OCI-LY1 (cell line): ENCODE data around the gene INS.

ENCODE experiments used
- H2AFZ ChIP-seq: fragments of 200-600 bp; sonication (generic), shearing (Covaris generic); 2 replicates; pipeline ENCODE4 v1.6.0; 2014; ENCODE audit warnings: antibody characterized with exemption, mild to moderate bottlenecking, low read length
- H3F3A ChIP-seq: fragments of 200-600 bp; sonication (generic), shearing (Covaris generic); 2 replicates; pipeline ENCODE4 v1.6.0; 2014; ENCODE audit warnings: mild to moderate bottlenecking, antibody characterized with exemption, low read length, moderate library complexity; ENCODE audit not compliant: insufficient read depth
- H3K27ac ChIP-seq: fragments of 200-600 bp; sonication (generic); 2 replicates; pipeline ENCODE4 v1.5.1; 2014; ENCODE audit warnings: low read length, mixed run types, mild to moderate bottlenecking, low read depth; ENCODE audit not compliant: poor library complexity, severe bottlenecking
- H3K27me3 ChIP-seq: fragments of 200-600 bp; sonication (generic); 2 replicates; pipeline ENCODE4 v1.6.0; 2014; ENCODE audit warnings: antibody characterized with exemption, mild to moderate bottlenecking, low read length, moderate library complexity; ENCODE audit not compliant: insufficient read depth
- H3K36me3 ChIP-seq: fragments of 200-600 bp; sonication (generic); 2 replicates; pipeline ENCODE4 v1.6.1; 2014; ENCODE audit warnings: mild to moderate bottlenecking, antibody characterized with exemption, low read length, moderate library complexity, mixed read lengths; ENCODE audit not compliant: insufficient read depth
- H3K4me1 ChIP-seq: fragments of 200-600 bp; sonication (generic); 2 replicates; pipeline ENCODE4 v1.5.1; 2014; ENCODE audit warnings: mild to moderate bottlenecking, low read length, moderate library complexity; ENCODE audit not compliant: insufficient read depth, severe bottlenecking
- H3K4me2 ChIP-seq: fragments of 200-600 bp; sonication (generic), shearing (Covaris generic); 2 replicates; pipeline ENCODE4 v1.6.1; 2014; ENCODE audit warnings: low read length
- H3K4me3 ChIP-seq: fragments of 200-600 bp; sonication (generic); 2 replicates; pipeline ENCODE4 v1.5.1; 2014; ENCODE audit warnings: low read length, low read depth, mild to moderate bottlenecking, mixed read lengths; ENCODE audit not compliant: poor library complexity, severe bottlenecking
- H3K79me2 ChIP-seq: fragments of 200-600 bp; shearing (Covaris generic); 2 replicates; pipeline ENCODE4 v1.6.1; 2016; ENCODE audit warnings: mixed run types, low read length, mixed read lengths; ENCODE audit not compliant: insufficient read depth
- H3K9ac ChIP-seq: fragments of 200-600 bp; sonication (generic), shearing (Covaris generic); 2 replicates; pipeline ENCODE4 v1.6.1; 2014; ENCODE audit warnings: mild to moderate bottlenecking, low read length, mixed read lengths
- H3K9me2 ChIP-seq: fragments of 200-600 bp; sonication (generic), shearing (Covaris generic); 2 replicates; pipeline ENCODE4 v1.6.1; 2014; ENCODE audit warnings: low read depth, mild to moderate bottlenecking, low read length, mixed read lengths
- H3K9me3 ChIP-seq: fragments of 200-600 bp; shearing (Covaris generic); 2 replicates; pipeline ENCODE4 v1.6.1; 2014; ENCODE audit warnings: low read length, mixed read lengths
- H4K20me1 ChIP-seq: fragments of 200-600 bp; sonication (generic), shearing (Covaris generic); 2 replicates; pipeline ENCODE4 v1.6.0; 2016; ENCODE audit warnings: mild to moderate bottlenecking, low read length; ENCODE audit not compliant: insufficient read depth
- EZH2 ChIP-seq: fragments of 200-600 bp; sonication (generic), shearing (Covaris generic); IDR thresholded peaks from 2 replicates; pipeline ENCODE4 v1.8.0; 2017; ENCODE audit warnings: borderline replicate concordance, mixed run types, mild to moderate bottlenecking, antibody characterized with exemption, low read length, moderate library complexity, mixed read lengths
- TF ChIP-seq, protein P1 (sequence below): fragments of 200-600 bp; sonication (generic), shearing (Covaris generic); IDR thresholded peaks from 2 replicates; pipeline ENCODE4 v1.5.1; 2017; ENCODE audit warnings: mild to moderate bottlenecking, antibody characterized with exemption, low read length, moderate library complexity, mixed read lengths

Gene INS

DNA sequence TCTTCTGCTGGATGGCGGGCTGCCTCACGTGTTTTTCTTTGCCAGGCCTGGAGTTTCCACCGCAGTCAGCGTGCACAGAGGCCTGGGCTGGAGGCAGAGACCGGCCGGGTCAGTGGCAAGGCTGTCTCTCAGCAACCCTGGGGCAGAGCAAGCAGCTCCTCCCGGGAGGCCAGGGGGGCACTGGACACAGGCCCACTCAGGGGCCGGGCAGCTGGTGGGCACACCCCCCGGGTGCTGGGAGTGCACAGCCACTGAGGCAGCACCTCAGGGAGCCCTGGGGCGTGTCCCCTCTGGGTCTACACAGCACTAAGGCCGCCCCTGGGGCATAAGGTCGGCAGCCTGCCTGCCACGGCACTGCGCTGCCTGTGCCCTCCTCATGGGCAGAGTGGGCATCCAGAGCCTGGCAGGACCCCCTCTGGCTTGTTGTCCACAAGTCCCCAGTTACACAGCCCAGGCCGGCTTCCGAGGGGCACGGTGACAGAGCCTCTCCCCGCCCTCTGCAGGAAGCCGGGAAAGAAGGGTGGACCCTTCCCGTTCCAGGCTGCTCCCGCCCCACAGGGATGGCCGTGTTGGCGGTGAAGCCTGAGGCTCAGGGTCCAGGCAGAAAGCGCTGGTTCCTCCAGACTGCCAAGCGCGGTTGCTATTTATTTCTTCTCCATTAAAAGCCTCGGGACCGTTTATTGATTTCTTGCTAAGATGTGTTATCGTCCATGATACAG is 29.1 kb upstream of the INS start:
- H3K27ac ChIP-seq: no peak overlapping the region
- H3K79me2 ChIP-seq: no peaks in the 10 kb centered on the region
- H3K9ac ChIP-seq: no peak overlapping the region
- no peak overlapping the region for H2AFZ ChIP-seq
- no peaks in the 10 kb centered on the region for H3K36me3 ChIP-seq
- no peak overlapping the region for H3K4me3 ChIP-seq
- no peak for TF ChIP-seq EZH2
- TF ChIP-seq, protein P1, sequence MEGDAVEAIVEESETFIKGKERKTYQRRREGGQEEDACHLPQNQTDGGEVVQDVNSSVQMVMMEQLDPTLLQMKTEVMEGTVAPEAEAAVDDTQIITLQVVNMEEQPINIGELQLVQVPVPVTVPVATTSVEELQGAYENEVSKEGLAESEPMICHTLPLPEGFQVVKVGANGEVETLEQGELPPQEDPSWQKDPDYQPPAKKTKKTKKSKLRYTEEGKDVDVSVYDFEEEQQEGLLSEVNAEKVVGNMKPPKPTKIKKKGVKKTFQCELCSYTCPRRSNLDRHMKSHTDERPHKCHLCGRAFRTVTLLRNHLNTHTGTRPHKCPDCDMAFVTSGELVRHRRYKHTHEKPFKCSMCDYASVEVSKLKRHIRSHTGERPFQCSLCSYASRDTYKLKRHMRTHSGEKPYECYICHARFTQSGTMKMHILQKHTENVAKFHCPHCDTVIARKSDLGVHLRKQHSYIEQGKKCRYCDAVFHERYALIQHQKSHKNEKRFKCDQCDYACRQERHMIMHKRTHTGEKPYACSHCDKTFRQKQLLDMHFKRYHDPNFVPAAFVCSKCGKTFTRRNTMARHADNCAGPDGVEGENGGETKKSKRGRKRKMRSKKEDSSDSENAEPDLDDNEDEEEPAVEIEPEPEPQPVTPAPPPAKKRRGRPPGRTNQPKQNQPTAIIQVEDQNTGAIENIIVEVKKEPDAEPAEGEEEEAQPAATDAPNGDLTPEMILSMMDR: no peak
- no peak overlapping the region for H3K4me2 ChIP-seq
- H3K27me3 ChIP-seq: no peaks in the 10 kb centered on the region
- H3F3A ChIP-seq: no peaks in the 10 kb centered on the region
- H4K20me1 ChIP-seq: no peaks in the 10 kb centered on the region
- no peaks in the 10 kb centered on the region for H3K9me3 ChIP-seq
- no peaks in the 10 kb centered on the region for H3K9me2 ChIP-seq
- no peaks in the 10 kb centered on the region for H3K4me1 ChIP-seq

DNA sequence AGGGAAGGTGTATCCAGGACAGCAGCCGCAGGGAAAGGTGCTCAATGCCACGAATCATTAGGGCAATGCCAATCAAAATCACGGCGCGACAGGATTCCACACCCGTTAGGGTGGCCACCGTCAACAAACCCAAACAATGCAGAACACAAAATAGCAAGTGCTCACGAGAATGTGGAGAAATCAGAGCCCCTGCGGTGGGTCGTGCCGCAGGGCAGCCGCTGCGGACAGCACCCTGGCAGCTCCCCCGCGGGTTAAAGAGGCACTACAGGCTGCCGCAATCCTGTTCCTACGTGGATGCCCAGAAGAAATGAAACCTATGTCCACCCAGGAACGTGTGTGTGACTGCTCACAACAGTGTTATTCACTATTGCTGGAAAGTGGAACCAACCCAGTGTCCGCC is 27.7 kb upstream of the INS start:
- Histone ChIP-seq H3K27me3 (no peaks in the 10 kb centered on the region), H3K9ac (no peak overlapping the region), H3K4me1 (no peaks in the 10 kb centered on the region), H3K79me2 (no peaks in the 10 kb centered on the region), H3K9me2 (no peaks in the 10 kb centered on the region), H4K20me1 (no peaks in the 10 kb centered on the region), H2AFZ (no peak overlapping the region), H3K9me3 (no peaks in the 10 kb centered on the region), H3F3A (no peaks in the 10 kb centered on the region), H3K4me3 (no peak overlapping the region), H3K27ac (no peak overlapping the region), H3K36me3 (no peaks in the 10 kb centered on the region), H3K4me2 (no peak overlapping the region)
- TF ChIP-seq, protein P1: no peak
- no peak for TF ChIP-seq EZH2

DNA sequence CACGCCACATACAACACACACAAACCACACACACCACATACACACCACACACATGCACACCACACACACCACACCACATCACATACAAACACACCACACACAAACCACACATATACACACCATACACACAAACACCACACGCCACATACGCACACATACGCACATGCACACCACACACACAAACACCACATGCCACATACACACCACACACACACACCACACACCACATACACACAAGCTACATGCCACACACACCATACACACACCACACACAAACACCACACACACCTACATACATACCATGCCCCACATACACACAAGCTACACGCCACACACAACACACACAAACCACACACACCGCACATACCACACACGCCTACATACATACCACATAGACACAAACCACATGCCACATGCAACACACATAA is 26.3 kb upstream of the INS start:
- TF ChIP-seq, protein P1: no peak
- TF ChIP-seq EZH2: no peak
- Histone ChIP-seq H3K9me2 (no peaks in the 10 kb centered on the region), H3K4me1 (no peaks in the 10 kb centered on the region), H3K27ac (no peak overlapping the region), H3K79me2 (no peaks in the 10 kb centered on the region), H3K9me3 (no peaks in the 10 kb centered on the region), H2AFZ (no peak overlapping the region), H4K20me1 (no peaks in the 10 kb centered on the region), H3F3A (no peaks in the 10 kb centered on the region), H3K36me3 (no peaks in the 10 kb centered on the region), H3K27me3 (no peaks in the 10 kb centered on the region), H3K9ac (no peak overlapping the region), H3K4me3 (no peak overlapping the region), H3K4me2 (no peak overlapping the region)
